ENCODE data around the gene ZC3H10.
"Not testable (repeated sequence)": the region's sequence is repeated elsewhere in the genome, so short reads cannot be mapped to it uniquely, and the experiment has no call there.

Gene ZC3H10, protein sequence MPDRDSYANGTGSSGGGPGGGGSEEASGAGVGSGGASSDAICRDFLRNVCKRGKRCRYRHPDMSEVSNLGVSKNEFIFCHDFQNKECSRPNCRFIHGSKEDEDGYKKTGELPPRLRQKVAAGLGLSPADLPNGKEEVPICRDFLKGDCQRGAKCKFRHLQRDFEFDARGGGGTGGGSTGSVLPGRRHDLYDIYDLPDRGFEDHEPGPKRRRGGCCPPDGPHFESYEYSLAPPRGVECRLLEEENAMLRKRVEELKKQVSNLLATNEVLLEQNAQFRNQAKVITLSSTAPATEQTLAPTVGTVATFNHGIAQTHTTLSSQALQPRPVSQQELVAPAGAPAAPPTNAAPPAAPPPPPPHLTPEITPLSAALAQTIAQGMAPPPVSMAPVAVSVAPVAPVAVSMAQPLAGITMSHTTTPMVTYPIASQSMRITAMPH

GRCh38 chr12:56117778-56118687 is at the start of gene ZC3H10:
TSS of gene ZC3H10 (plus strand) at chr12:56118266. CDS start at chr12:56120563, 2,297 bp downstream.
- DNase-seq: peak; percentile 97

DNA sequence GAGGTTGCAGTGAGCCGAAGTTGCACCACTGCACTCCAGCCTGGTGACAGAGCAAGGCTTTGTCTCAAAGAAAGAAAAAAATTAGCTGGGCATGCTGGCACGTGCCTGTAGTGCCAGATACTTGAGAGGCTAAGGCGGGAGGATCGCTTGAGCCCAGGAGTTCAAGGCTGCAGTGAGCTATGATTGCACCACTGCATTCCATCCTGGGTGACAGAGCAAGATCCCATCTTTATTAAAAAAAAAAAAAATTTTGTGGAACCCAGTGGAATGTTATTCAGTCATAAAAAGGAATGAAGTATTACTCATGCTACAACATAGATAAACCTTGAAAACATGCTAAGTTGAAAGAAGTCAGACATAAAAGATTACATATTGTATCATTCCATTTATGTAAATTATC is 46.4 kb upstream of the ZC3H10 start:
- DNase-seq: no peak

DNA sequence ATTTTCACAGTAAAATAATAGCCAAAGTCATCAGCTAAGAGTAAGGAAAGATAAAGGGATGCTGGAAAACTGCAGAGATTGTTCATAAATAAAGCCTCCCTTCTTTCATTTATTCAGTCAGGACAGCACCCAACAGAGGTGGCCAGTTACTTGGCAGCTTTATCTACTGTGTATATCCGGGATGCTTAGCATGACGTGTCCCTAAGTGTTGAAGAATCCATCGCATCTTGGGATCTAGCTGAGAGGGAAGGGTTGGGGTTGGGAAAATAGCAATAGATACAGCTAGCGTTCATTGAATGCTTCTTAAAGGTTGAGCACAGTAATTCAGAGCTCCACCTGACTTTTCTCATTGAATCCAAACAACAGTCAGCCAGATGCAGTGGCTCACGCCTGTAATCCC is 43.7 kb upstream of the ZC3H10 start:
- DNase-seq: no peak

GRCh38 chr12:56077966-56078365 is 40.1 kb upstream of the ZC3H10 start:
- not testable (repeated sequence) for DNase-seq

GRCh38 chr12:56078427-56078826 is 39.6 kb upstream of the ZC3H10 start:
- no peak for DNase-seq

DNA sequence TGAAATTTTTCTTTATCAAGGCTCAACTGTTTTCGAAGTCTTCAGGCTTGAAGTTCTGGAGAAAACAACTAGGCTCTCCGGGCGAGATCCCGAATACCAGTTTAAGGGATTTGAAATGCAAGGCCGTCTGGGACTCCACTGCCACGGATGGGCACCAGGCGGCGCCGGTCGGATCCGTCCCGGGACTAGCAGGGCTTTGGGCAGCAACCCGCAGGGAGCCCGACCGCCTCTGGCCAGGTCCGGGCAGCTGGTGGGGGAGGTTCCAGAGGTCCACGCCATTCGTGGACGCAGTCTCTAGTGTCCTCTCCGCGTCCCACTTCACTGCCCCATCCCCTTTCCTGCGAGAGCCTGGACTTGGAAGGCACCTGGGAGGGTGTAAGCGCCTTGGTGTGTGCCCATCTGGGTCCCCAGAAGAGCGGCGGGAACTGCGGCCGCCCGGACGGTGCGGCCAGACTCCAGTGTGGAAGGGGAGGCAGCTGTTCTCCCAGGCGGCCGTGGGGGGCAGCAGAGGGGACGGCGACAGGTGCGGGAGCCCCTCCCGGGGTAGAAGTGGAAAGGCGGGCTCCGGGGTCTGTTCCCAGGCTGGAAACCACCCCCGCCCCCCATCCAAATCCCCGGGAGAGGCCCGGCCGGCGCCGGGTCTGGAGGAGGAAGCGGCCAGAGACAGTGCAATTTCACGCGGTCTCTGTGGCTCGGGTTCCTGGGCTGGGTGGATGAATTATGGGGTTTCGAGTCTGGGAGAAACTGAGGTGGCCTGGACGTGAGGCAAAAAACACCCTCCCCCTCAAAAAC is 38.9 kb upstream of the ZC3H10 start:
- no peak for DNase-seq

DNA sequence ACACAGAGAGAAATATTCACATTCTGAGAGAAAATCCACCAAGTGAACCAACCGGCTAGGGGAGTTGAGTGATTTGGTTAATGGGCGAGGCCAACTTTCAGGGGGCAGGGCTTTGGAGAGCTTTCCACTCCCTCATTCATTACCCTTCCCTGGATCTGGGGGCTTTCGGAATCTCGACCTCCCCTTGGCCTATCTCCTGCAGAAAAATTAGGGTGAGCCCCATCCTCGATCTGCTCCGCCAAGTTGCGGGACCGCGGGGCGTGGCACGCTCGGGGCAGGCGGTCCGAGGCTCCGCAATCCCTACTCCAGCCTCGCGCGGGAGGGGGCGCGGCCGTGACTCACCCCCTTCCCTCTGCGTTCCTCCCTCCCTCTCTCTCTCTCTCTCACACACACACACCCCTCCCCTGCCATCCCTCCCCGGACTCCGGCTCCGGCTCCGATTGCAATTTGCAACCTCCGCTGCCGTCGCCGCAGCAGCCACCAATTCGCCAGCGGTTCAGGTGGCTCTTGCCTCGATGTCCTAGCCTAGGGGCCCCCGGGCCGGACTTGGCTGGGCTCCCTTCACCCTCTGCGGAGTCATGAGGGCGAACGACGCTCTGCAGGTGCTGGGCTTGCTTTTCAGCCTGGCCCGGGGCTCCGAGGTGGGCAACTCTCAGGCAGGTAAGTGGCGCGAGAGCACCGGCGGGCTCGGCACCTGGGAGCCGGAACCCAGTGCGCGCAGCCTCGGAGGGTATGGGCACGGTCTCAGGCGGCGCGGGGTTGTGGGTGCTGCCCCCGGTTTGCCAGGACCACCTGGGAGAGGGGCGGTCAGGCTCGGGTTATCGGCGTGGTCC is 38.1 kb upstream of the ZC3H10 start, which contains the start of gene ERBB3:
ERBB3 (plus strand) TSS at position 443 of the 833 bp plus-strand sequence; CDS start at position 579, 136 bp downstream.
- no peak for DNase-seq

GRCh38 chr12:56080556-56081138 is 37.4 kb upstream of the ZC3H10 start:
- DNase-seq: no peak

DNA sequence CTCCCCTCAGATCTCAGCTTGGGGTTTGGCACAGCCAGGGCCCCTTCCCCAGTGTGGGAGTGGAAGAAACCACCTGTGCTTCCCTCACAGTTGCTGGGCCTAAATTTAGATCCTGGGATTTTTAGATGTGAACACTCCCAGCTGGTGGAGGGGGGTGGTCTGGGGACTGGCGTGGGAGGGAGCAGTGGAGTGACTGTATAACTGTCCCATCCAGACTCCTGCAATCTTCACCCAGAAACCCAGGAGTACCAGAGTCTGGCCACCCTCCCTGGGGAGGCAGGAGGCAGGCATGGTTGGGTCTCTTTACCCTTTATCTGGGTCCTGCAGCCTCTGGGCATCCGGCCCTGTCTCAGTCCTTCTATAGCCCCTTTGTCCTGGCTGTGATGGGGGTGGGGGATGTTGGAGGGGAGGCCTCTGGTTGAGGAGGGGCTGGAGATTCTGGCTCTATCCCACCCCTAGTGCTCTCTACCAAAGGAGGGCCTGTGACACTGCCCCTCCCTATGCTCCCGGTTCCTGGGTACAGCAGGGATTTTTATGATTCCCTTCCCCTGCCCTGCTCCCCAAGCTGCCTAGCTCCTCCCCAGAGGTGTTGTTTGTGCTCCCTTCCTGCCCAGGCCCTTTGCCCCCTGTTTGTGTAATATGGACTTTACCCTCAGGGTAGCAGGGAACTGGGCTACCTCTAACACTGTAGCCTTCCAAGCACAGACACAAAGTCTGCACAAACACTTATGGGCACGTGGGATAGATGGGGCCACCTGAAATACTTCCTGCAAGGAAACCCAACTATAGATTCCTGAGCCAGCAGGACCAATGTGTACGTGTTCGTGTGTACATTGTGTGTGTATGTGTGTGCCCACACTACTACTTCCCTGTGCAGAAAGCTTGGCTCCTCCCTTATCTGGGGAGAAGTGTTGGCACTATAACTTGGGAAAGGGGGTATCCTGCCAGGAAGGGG is 36.4 kb upstream of the ZC3H10 start:
- no peak for DNase-seq

DNA sequence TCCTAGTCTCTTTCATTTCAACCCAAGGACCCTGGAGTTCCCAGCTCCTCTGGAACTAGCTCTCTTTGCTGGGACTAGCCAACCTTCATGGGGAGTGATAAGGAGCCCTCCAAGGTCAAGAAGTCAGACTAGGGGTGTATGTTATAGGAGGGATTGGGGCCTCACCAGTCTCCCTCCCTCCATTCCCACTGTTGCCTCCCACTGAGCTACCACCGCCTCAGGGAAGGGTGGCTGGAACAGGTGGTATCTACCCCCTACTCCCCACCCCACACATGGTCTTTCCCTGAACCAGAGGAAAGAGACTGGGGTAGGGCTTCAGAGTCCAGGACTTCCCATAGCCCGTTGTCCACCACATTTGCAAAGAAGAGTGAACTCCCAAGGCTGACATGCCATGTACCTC is 35.7 kb upstream of the ZC3H10 start:
- no peak for DNase-seq

GRCh38 chr12:56082967-56083366 is 35.1 kb upstream of the ZC3H10 start:
- no peak for DNase-seq

- DNase-seq: no peak
Observed at GRCh38 chr12:56084958-56085543, 33.0 kb upstream of the ZC3H10 start.

DNA sequence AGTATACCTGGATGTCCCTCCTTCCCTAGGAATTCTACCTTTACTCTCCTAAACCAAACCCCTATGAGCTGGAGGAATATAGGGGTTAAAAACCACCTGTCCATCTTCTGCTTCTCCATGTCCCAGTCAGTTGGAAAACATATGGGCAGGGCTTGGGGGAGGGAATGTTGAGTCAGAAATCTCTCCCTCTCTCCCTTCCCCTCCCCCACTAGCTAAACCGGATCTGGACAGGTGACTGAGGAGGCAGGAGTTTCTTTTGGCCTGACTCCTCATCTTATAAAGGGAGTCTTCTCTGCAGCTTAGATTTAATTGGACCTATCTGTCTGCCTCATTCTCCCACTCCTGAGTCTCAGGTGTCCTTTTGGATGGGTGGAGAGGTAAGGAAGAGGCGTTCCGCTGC is 32.0 kb upstream of the ZC3H10 start:
- DNase-seq: no peak

DNA sequence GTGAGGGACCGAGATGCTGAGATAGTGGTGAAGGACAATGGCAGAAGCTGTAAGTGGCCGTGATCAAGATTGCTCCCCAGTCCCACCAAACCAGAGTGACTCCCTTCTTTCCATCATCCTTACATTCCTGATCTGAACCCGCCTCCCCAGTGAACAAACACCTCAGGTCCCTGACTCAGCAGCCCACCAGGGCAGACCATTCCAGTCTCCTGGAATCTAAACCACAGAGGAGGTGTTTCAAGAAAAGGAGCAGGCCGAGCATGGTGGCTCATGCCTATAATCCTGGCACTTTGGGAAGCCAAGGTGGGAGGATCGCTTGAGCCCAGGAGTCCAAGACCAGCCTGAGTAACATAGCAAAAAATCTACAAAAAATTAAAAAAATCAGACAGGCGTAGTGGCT is 31.5 kb upstream of the ZC3H10 start:
- DNase-seq: no peak

- no peak for DNase-seq
Observed at GRCh38 chr12:56087220-56087619, 30.8 kb upstream of the ZC3H10 start.

- DNase-seq: no peak
Observed at GRCh38 chr12:56097738-56098137, 20.3 kb upstream of the ZC3H10 start.

GRCh38 chr12:56098592-56098991 is 19.5 kb upstream of the ZC3H10 start:
- DNase-seq: no peak

DNA sequence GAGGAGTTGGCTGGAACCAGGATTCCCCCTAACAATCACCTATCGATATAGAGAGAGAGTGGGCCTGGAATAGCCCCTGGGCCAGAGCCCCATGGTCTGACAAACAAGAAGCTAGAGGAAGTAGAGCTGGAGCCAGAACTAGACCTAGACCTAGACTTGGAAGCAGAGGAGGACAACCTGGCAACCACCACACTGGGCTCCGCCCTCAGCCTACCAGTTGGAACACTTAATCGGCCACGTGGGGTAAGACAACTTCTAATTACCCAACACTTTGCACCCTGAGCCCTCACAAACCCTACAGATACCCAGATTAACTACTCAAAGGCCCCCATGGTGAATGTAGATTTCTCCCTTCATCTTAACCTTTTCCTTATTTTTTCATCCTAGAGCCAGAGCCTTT is 18.3 kb upstream of the ZC3H10 start:
- DNase-seq: no peak

- DNase-seq: no peak
Observed at GRCh38 chr12:56101045-56101444, 17.0 kb upstream of the ZC3H10 start.

DNA sequence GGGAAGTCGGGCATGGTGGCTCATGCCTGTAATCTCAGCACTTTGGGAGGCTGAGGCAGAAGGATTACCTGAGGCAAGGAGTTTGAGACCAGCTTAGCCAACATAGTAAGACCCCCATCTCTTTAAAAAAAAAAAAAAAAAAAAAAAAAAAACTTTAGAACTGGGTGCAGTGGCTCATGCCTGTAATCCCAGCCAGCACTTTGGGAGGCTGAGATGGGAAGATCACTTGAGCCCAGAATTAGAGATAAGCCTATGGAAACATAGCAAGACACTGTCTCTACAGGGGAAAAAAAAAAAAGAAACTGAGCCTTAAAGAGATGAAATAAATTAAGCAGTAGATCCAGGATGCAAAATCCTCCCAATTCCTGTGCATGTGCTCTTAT is 15.4 kb upstream of the ZC3H10 start:
- no peak for DNase-seq
